Tibial nerve (tissue), 3 donors: ENCODE results near the gene MRTFB.

Experiments
- POLR2A ChIP-seq, 2 donors: fragments of 450-650 bp; IDR thresholded peaks; one replicate each; pipeline ENCODE4 v1.6.1; 2017; ENCODE audit warnings: antibody characterized with exemption in 2 of 2, mild to moderate bottlenecking in 2 of 2, moderate library complexity in 2 of 2
- TF ChIP-seq, protein P1 (sequence below), 5 experiments: fragments of 200-600 bp in 3 of 5; fragments of 450-650 bp in 2 of 5; sonication (generic) in 3 of 5; IDR thresholded peaks; one replicate each; pipeline ENCODE4 v1.5.1; 2016 to 2019; ENCODE audit warnings: antibody characterized with exemption in 5 of 5, mild to moderate bottlenecking in 3 of 5, moderate library complexity in 2 of 5

GRCh38 chr16:14291286-14291685 lies 220.2 kb downstream of the MRTFB start:
- TF ChIP-seq, protein P1, sequence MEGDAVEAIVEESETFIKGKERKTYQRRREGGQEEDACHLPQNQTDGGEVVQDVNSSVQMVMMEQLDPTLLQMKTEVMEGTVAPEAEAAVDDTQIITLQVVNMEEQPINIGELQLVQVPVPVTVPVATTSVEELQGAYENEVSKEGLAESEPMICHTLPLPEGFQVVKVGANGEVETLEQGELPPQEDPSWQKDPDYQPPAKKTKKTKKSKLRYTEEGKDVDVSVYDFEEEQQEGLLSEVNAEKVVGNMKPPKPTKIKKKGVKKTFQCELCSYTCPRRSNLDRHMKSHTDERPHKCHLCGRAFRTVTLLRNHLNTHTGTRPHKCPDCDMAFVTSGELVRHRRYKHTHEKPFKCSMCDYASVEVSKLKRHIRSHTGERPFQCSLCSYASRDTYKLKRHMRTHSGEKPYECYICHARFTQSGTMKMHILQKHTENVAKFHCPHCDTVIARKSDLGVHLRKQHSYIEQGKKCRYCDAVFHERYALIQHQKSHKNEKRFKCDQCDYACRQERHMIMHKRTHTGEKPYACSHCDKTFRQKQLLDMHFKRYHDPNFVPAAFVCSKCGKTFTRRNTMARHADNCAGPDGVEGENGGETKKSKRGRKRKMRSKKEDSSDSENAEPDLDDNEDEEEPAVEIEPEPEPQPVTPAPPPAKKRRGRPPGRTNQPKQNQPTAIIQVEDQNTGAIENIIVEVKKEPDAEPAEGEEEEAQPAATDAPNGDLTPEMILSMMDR (IDR thresholded peaks at IDR 0.05): no peak
- no peak for TF ChIP-seq POLR2A (IDR thresholded peaks at IDR 0.05)
